ENCODE data around the gene CFAP298.
A peak's percentile ranks its signal among the peaks of the same experiment; 100 is the strongest.

The CFAP298 gene

DNA sequence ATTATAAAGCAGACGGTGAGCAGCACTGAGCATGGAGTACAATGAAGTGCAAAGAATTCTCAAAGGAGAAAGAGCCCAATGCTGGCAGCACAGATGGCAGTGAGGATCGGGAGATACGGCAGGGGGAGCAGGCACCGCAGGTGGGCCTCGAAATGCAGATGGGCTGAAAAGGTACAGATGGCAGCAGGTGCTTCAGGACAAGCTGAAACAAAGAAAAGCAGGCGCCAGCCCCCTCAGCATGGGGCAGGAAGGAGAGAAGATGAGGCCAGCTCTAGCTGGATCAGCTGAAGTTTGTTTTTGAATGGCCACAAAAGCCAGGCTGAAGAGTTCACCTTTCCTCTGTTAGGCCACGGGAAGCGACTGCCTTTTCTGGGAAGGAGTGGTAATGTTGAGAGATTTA lies 7.7 kb downstream of the CFAP298 start:
- intact Hi-C loops (cut with DNase I), result loop anchor here (5.0 kb wide), 1 partner anchor 192 kb away; the partner anchor contains the start of gene EVA1C
- peak in 1 of 42 donors; percentile 10 for DNase-seq

GRCh38 chr21:32603131-32603530 lies 9.0 kb downstream of the CFAP298 start:
- intact Hi-C loops (cut with DNase I), result loop anchor here (5.0 kb wide), 1 partner anchor 191 kb away; the partner anchor contains the start of gene EVA1C
- DNase-seq, result no peak

DNA sequence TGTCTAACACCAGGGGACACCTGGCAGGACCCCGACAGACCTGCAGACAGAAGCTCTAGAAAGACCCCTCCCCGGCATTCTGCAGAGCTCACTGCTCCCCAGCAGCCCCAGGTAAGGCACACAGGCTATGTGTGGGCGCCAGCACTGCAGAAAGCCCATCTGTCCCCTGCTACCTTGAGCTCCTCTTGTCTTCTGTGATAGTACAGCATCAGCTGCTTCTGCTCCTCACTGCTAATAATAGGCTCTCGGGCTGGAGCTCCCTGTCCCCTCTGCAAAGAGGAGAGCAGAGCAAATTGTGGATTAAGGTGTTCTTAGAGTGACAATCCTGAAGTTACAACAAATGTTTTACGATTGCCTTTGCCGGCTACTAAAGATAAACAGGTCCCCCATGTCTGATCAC lies 10.1 kb downstream of the CFAP298 start:
- intact Hi-C loops (cut with DNase I), result loop anchor here (5.0 kb wide), 1 partner anchor 190 kb away; the partner anchor contains the start of gene EVA1C
- no peak for DNase-seq

DNA sequence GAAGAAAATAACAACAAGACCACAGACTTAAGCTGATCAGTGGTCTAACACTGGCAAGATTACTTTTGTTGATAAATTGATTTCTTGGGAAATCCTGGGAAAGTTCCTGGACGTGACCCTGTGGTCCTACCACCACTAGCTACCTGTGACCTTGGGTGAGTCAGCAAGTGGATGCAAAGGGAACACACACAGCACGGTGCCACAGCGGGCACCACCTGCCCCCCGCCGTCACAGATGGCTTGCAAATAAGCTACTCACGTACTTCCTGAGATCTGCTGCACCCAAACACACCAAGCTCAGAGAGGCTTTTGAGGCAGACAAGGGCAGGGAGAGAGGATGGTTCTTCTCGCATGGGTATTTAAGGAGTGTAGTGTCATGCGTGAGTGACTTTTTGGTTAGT lies 12.7 kb downstream of the CFAP298 start:
- no peak for DNase-seq
- intact Hi-C loops (cut with DNase I), result loop anchor here (5.0 kb wide), 1 partner anchor 197 kb away; no protein-coding TSS in a partner anchor

GRCh38 chr21:32599091-32599490 lies 13.1 kb downstream of the CFAP298 start:
- no peak for DNase-seq
- intact Hi-C loops (cut with DNase I), result loop anchor here (5.0 kb wide), 1 partner anchor 197 kb away; no protein-coding TSS in a partner anchor

DNA sequence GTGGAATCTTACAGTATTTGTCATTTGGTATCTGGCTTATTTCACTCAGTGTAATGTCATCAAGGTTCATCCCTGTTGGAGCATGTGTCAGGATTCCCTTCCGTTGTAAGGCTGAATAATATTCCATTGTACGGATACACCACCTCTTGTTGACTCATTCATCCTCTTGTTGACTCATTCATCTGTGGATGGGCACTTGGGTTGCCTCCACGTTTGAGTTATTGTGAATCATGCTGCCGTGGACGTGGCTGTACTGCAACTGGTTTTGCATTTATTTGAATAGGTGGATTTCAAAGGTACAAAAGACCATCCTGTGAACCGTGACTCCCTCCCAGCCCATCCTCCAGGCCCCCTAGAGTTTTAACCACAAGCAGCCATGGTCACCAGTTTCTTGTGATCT lies 15.0 kb downstream of the CFAP298 start:
- intact Hi-C loops (cut with DNase I), result loop anchor here (5.0 kb wide), 1 partner anchor 195 kb away; no protein-coding TSS in a partner anchor
- DNase-seq, result peak in 2 of 42 donors; percentile 29 to 48

- intact Hi-C loops (cut with DNase I), result loop anchor here (5.0 kb wide), 1 partner anchor 193 kb away; no protein-coding TSS in a partner anchor
These were observed 16.7 kb downstream of the CFAP298 start for GRCh38 chr21:32595431-32595830.

GRCh38 chr21:32593690-32594089 lies 18.5 kb downstream of the CFAP298 start:
- intact Hi-C loops (cut with DNase I), result no loop called here

More at GRCh38 chr21:32595431-32595830, 16.7 kb downstream of the CFAP298 start:
- DNase-seq, result no peak

GRCh38 chr21:32592929-32593502 lies 19.2 kb downstream of the CFAP298 start:
- no peak for DNase-seq
- intact Hi-C loops (cut with DNase I), result no loop called here

More at GRCh38 chr21:32593690-32594089, 18.5 kb downstream of the CFAP298 start:
- DNase-seq, result no peak

- no peak for DNase-seq
- intact Hi-C loops (cut with DNase I), result no loop called here
These were observed 22.0 kb downstream of the CFAP298 start for GRCh38 chr21:32590130-32590529.

DNA sequence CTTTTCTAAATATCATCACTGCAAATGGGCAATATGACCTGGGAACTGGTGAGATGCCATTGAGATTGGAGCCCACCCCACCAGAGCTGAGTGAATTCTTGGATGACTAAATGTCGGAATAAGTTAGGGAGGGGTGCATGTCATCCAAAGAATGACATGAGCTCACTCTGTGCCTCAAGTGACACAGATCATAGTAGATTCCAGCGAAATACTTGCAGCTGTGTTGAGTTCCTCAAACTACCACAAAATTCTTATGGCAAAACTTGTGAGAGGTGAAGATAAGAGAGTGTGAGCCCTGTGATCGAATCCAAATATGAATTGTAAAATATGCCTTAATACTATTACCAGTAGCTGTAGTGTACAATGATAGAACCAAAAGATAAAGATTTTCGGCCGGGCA lies 24.5 kb downstream of the CFAP298 start:
- no peak for DNase-seq
- intact Hi-C loops (cut with DNase I), result no loop called here

DNA sequence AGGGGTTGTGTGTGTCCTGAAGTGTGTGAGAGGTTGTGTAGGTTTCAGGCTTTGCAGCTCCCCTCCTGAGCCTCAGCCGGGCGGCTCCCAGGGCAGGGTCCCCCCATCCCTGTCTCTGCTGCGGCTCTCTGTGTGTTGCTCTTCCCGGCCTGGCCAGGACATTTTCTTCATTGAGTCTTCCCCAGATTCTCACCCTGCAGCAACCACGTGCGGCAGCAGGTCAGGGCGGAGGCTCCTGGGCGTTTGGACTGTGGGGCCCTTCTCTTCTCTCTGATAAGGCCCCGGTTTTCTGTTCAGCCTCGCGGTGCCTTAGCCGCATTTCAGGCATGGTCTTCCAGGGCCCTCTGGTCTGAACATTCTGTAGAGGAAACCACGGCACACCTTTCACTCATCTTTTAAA lies 25.1 kb downstream of the CFAP298 start:
- no peak for DNase-seq
- intact Hi-C loops (cut with DNase I), result no loop called here

GRCh38 chr21:32585970-32586369 lies 26.2 kb downstream of the CFAP298 start:
- DNase-seq, result no peak
- intact Hi-C loops (cut with DNase I), result no loop called here

GRCh38 chr21:32585042-32585710 lies 27.0 kb downstream of the CFAP298 start, which contains the start of gene TCP10L:
Gene TCP10L (minus strand): TSS chr21:32585523. CDS start chr21:32584304, 1,219 bp downstream.
- DNase-seq, result no peak
- intact Hi-C loops (cut with DNase I), result no loop called here

DNA sequence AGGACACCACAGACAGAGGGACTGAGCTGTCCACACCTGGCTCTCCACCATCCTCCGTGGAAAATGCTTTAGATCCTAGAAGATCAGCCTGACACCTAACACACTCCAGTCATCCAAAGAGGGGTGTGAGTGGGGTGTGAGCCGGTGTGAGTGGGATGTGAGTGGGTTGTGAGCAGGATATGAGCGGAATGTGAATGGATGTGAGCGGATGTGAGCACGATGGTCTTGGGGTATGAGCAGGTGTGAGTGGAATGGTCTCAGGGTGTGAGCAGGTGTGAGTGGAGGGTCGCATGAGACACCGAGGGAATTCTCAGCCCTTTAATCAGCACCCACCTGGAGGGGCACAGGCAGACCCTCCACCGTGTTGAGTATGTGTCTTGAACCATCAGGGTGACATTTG lies 27.7 kb downstream of the CFAP298 start:
- intact Hi-C loops (cut with DNase I), result no loop called here
- no peak for DNase-seq

GRCh38 chr21:32581732-32582131 lies 30.4 kb downstream of the CFAP298 start:
- DNase-seq, result no peak
- intact Hi-C loops (cut with DNase I), result no loop called here

- no peak for DNase-seq
- intact Hi-C loops (cut with DNase I), result no loop called here
These were observed 31.2 kb downstream of the CFAP298 start for GRCh38 chr21:32580949-32581348.

DNA sequence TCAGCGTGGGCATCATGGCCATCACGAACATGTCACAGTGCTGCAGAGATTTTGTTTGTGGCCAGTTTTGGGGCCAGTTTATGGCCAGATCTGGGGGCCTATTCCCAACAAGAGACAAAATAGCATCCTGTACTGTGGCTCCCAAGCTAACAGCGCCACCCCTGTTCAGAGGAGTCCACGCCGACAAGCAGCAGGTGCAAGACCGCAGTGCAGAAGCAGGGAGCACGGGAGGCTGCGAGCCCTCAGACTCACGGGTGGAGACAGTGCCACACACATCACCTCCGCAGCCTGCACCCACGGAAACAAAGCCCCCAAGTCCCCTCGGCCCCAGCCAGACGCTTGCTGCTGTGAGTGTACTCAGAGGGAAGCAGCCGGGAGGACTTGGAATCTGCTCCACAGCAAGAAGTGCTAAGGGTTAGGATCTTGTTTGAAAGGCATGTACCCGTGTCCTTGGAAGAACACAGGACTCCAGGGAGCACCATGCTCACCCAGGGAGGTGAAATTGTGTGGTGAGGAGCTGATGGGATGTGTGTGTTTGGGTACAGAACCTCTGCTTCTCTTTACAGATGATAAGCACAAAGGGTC lies 34.0 kb downstream of the CFAP298 start:
- intact Hi-C loops (cut with DNase I), result no loop called here
- DNase-seq, result no peak

GRCh38 chr21:32576011-32576410 lies 36.2 kb downstream of the CFAP298 start:
- intact Hi-C loops (cut with DNase I), result no loop called here

More at GRCh38 chr21:32576011-32576410, 36.2 kb downstream of the CFAP298 start:
- DNase-seq, result no peak
